Measurements from ENCODE around the gene ZNF14.
A peak's percentile ranks its signal among the peaks of the same experiment; 100 is the strongest.
"Not testable (repeated sequence)": the region's sequence is repeated elsewhere in the genome, so short reads cannot be mapped to it uniquely, and the experiment has no call there.

Gene ZNF14

GRCh38 chr19:19732579-19733501 lies at the start of gene ZNF14:
TSS of gene ZNF14 (minus strand) at chr19:19733112. CDS start at chr19:19732958, 154 bp downstream.
- DNase-seq = peak; percentile 93

GRCh38 chr19:19781791-19782190 lies 48.9 kb upstream of the ZNF14 start:
- not testable (repeated sequence) for DNase-seq

GRCh38 chr19:19778666-19779065 lies 45.8 kb upstream of the ZNF14 start:
- no peak for DNase-seq

- no peak for DNase-seq
Observed at GRCh38 chr19:19777692-19778091, 44.8 kb upstream of the ZNF14 start.

GRCh38 chr19:19776206-19777008 lies 43.5 kb upstream of the ZNF14 start:
- peak; percentile 98 for DNase-seq

GRCh38 chr19:19775891-19776205 lies 42.9 kb upstream of the ZNF14 start:
- DNase-seq = no peak

- DNase-seq = no peak
Observed at GRCh38 chr19:19774354-19775033, 41.6 kb upstream of the ZNF14 start.

GRCh38 chr19:19771963-19772362 lies 39.1 kb upstream of the ZNF14 start:
- DNase-seq = not testable (repeated sequence)

- DNase-seq = not testable (repeated sequence)
Observed at GRCh38 chr19:19769971-19770370, 37.1 kb upstream of the ZNF14 start.

- DNase-seq = no peak
Observed at GRCh38 chr19:19758164-19758563, 25.3 kb upstream of the ZNF14 start.

GRCh38 chr19:19752760-19753403 lies 20.0 kb upstream of the ZNF14 start:
- DNase-seq = no peak

- no peak for DNase-seq
Observed at GRCh38 chr19:19751846-19752245, 18.9 kb upstream of the ZNF14 start.

- no peak for DNase-seq
Observed at GRCh38 chr19:19750842-19751790, 18.2 kb upstream of the ZNF14 start.

GRCh38 chr19:19749908-19750841 lies 17.3 kb upstream of the ZNF14 start:
- no peak for DNase-seq

- no peak for DNase-seq
Observed at GRCh38 chr19:19749117-19749907, 16.4 kb upstream of the ZNF14 start.

GRCh38 chr19:19748249-19748938 lies 15.5 kb upstream of the ZNF14 start:
- DNase-seq = no peak

GRCh38 chr19:19747357-19748220 lies 14.7 kb upstream of the ZNF14 start:
- DNase-seq = no peak

Measured in kidney glomerular epithelial cell (primary cell).